Measurements from ENCODE around the gene AKT2.
A peak's percentile ranks its signal among the peaks of the same experiment; 100 is the strongest.

The AKT2 gene

DNA sequence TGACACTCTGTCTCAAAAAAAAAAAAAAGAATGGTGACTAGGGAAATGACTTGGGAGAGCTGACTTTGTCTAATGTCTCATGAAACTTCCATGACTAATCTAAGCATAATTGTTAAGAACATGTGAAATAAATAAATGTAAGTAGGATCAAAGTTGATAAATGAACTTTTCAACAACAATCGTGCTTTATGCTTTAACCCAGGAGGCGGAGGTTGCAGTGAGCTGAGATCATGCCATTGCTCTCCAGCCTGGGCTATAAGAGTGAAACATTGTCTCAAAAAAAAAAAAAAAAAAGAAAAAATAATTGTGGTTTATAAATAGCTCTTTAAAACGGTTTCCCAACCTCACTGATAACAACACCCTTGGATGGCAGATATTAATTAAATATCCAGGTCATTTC is 12.9 kb upstream of the AKT2 start:
- DNase-seq: no peak

GRCh38 chr19:40294560-40294959 is 9.4 kb upstream of the AKT2 start:
- DNase-seq: no peak

DNA sequence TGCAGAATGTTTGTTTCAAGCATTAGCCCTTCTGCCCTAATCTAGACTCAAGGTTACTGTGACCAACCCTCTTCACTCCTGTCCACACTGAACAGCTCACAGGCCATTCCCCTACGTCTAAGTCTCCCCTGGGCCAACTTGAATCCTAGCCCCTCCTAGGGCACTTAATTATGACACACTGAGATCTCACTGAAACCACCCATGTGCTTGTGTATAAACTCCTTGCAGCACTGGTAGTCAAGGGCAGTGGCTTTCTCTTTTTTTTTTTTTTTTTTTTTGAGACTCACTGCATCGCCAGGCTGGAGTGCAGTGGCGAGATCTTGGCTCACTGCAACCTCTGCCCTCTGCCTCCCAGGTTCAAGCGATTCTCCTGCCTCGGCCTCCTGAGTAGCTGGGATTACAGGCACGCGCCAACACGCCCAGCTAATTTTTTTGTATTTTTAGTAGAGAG is 1.9 kb upstream of the AKT2 start:
- DNase-seq: no peak

GRCh38 chr19:40286235-40286970 is 1.3 kb upstream of the AKT2 start:
- no peak for DNase-seq

DNA sequence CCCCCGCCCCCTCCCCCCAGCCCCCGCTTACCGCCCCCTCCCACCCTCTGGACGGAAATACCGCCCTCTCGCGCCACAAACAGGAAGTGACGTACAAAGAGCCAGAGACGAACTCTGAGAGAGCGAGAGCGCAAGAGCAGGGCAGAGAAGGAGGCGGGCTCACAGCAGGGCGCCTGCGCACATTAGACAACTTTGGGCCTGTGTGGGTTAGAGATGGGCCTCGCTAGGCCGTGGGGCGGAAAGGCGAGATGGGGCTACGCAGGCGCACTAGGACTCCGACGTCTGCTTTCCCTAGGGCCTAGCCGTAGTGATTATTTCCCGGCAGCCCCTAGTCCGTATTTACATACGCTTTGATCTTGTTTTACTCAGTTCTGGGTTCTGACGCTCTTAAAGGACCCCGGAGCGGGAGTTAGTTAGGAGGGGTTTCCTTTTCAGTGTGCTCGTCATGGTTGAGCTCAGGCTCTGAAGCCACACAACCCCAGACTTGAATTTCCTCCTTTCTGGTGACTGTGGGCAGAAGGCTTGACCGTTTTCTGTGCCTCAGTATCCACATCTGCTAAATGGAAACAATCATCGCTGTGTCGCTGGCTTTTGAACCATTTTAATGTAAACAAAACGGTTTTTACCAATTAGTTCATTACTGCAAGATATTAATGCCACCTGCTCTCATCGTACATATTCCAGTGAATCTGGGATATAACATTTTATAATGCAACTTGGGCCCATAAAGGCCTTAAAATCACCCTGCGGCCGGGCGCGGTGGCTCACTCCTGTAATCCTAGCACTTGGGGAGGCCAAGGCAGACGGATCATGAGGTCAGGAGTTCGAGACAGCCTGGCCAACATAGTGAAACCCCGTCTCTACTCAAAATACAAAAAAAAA is 449 bp upstream of the AKT2 start:
- peak; percentile 99 for DNase-seq

DNA sequence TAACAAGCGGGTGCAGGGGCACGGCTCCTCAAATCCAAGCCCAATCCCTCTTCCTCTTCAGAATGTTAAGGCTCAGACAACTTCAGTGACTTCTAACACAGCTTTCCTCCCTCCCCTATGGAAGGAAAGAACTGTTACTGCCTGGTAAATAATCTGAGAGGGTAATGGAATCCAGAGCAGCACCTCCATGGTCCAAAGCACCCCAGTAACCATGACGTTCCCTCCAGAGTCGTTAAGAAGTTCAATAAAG is 969 bp downstream of the AKT2 start:
- DNase-seq: no peak

DNA sequence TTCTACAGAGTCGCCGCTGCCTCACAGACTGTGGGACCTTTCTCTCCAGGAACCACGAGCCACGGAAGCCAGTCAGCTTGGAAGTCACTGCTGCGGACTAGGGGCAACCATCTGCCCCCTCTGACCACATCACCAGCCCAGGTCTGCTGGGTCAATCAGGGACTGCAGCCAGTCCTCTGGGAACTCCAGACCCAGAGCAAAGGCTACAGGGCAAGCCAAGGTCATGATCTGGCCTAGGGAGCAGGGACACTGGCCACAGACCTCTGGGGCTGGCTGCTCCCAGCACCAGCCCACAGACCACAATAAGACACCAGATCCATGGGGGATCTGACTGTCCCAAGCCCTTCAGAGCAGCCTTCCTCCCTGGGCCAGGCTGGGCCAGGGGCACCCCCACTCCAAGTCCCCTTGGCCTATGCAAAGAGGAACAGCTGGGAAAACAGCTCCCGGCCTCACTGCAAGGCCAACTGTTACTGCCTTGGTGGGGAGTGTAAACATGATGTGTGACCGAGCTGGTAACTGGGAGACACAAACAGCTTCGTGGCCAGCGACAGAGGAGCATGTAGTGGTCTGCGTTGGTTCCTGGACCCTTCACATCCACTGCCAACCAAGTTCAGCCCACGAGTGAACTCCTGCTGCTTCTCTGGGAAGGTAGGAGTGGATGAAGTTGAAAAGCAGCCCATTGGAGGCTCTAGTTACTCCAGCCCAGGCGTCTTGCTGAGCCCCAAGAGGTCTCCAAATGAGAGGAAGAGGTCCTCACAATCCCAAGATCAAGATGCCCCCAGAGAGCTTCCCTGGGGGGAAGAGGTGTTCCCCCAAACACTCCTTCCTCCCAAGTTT is 1.5 kb downstream of the AKT2 start:
- no peak for DNase-seq

GRCh38 chr19:40282920-40283319 is 2.2 kb downstream of the AKT2 start:
- no peak for DNase-seq

DNA sequence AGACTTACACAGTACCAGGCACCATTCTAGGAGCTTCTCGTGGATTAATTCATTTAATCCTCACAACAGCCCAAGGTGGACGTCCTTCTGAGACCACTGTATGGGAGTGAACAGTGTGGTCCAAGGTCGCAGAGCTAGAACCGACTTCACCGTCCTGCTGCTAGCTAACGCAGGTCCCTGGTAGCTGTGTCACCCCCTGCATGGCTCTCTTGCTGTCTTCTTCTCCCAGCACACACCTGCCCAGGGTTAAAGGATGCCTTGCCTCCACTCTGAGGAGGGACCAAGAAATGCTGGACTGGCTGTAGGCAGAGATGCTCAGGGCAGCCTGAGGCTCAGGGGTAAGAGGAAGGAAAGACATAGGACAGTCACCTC is 3.0 kb downstream of the AKT2 start:
- DNase-seq: no peak

DNA sequence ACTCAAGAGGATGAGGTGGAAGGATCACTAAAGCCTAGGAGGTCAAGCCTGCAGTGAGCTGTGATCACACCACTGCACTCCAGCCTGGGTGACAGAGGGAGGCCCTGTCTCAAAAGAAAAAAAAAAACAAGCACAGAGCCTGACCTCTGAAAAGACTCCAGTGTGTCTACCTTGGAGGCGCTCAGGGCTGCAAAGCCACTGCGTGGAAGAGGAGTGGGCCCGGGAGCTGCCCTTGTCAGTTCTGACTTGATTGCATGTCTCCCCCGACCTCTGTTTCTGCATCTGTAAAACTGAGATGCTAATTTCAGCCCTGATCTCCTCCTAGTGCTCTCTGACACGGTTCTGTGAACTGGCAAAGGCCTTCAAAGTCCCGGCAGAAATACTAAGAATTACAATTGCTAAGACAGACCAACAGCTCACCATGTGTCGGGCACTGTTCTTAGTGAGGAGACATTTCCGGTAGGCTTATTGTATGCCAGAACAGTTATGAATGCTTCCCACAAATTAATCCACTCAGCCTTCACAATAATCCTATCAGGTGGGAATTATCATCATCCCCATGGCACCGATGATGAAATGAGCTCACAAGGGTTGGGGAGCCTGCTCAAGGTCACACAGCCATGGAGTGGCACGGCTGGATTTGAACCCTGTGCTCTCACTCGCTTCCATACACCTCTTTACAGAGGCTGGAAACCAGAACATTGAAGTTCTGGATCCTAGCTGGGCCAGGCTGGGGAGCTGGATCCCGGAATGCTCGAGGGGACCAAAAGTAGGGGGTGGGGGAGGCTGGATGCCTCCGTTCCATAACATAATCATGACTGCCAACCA is 3.5 kb downstream of the AKT2 start:
- no peak for DNase-seq

- no peak for DNase-seq
Observed at GRCh38 chr19:40280608-40281221, 4.4 kb downstream of the AKT2 start.

DNA sequence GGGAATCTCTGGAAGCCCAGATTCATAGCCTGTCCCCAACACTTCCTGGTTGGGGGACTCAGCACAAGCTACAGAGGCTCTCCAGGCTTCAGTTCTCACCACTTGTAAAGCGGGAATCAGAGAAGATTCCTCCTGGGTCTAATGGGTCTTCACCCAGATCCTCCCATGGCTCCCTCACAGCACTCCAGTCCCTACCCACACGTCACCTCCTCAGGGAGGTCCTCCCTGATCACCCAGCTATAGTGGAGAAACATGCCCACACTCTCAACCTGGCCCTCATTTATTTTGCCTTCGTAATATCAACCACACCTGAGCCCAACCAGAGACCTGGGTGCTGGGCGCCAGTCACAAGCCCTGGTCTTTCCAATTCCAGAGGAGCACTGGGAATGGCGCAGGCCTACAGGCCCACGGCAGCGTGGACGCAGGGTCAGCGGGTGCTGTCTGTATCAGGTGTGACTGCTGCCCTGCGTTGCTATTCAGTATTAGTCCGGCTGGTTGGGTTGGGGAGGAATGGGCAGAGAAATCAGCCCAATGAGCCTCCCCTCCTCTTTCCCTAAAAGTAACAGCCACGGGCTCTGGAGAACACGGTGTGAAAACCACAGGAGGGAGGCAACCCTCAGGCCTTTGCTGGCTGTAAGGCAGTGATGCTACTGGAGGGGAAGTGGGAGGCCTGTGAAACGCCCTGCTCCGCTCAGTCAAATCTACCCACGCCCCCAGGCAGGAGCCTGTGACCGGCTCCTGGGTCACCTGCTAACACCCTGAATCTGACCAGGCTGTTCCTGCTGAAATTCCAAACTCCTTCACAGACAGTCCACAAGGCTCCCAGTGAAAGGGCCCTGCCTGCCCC is 5.2 kb downstream of the AKT2 start:
- DNase-seq: no peak

DNA sequence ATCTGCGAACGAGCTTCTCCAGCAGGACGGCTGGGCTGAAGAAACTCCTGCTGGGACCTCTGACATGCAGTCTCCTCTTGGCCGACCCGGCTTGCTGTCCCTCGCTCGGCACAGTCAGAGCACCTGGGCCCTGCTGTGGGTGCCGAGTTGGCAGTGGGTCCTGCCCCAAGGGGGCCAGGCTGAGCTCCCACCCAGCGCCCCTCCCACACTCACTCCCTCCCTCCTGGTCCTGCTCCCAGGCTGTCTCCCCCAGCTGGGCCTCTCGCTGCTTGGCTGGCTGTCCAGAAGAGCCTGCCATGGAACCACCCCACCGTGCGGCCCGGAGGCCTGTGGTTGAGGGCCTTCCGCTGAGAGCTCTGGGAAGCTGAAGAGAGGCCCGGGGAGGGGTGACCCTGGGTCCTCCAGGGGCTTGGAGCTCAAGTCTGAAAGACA is 6.0 kb downstream of the AKT2 start:
- no peak for DNase-seq

DNA sequence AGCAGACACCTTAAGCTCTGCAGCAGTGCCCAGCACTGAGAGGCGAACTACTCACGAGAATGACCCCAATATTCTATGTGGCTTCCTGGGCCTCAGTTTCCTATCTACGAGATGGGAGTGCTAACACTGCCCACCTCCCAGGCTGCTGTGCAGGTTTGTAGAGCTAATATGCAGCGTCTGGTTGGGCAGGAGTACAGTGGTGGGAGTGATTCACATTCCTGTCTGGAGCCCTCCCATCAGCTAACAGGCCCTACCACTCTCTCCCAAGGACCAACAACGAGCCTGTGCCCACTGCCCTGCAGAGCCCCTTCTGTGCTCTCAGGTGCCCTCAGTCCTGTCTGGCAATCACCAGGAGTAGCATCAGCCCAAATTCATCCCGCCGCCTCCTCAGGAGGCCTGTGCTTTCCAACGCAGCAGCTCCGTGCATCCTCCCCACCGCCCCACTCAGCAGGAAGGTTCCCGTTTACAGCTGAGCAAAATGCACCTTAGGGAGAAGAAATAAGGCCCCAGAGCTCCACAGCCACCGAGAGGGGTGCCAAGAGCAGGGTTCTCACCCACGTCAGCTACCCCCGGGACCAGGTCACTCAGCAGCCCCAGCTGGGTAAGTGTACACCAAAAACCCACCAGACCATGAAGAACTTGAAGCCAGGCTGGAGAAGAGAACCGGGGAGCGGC is 6.6 kb downstream of the AKT2 start:
- DNase-seq: no peak

DNA sequence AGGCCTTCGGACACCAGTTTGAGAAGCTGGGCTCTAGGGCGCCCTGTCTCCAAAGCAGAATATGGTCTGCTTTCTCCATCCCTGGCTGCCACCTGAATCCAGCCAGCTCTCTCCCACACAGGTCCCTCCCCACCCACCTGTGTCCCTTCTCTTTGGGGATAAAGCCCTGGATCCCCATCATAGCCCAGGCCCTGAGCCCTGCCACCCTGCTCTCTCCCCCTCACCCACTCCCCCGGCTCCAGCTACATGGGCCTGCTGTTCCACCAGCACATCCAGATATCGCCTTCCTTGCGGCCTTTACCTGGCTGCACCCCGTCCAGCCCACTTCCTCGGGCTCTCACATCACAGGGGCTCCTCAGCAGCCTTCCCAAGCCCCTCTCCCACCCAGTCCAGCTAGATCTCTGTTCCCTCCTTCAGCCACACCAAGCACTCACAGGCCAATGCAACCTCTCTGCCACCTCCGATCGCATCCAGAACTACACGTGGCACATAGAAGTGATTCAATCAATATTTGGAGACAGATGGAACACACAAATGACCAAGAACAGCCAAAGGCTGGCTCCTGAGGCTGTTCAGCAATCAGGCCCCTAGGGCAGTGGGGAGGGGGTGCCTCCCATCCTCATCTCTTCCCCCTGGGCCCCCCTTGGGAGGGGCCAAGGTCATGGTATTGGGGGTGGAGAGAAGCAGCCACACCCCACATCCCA is 7.6 kb downstream of the AKT2 start:
- no peak for DNase-seq

- no peak for DNase-seq
Observed at GRCh38 chr19:40274585-40275544, 10.3 kb downstream of the AKT2 start.

DNA sequence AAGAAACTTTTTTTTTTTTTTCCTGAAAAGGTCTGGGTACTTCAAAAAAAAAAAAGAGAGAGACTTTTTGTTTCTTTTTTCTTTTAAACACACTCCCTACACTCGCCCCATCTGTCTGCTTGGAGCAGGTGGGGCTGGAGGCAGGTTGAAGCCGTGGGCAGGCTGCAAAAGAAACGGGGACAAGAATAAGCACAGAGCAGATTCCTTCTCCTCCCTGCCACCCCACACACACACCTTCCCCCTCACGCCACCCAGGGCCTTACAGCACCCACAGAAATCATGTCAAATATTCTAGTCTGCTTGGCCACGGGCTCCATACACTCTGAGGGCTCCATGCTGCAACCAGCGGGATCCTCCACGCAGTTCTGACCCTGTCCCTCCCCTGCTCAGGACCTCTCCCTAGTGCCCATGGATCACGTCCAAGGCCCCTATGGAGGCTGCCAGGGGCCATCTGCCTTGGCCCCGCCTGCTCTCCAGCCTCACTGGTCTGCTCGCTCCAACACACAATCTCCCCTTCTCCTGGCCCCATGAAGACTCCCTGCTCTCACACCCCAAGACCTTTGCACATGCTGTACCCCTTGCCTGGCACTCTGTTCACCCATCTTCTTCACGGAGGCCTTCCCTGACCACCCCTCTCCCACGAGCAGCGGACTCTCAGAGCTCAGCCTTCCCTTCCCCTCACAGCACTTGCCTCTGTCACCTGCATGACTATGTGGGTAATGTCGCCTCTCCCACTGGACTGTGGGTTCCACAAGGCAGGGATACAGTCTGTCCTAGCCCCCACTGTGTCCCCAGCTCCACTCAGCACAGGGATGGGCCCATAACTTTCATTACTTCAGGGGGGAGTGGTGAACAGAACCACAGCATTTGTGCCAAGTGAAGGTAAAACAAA is 11.4 kb downstream of the AKT2 start:
- no peak for DNase-seq

- no peak for DNase-seq
Observed at GRCh38 chr19:40272261-40272660, 12.9 kb downstream of the AKT2 start.

Measured in GDM1 (cell line).